Measurements from ENCODE around the gene NAA11.

NAA11 gene

GRCh38 chr4:79295086-79295485 is 30.8 kb downstream of the NAA11 start:
- DNase-seq (ENCODE audit: extremely low spot score), result no peak
- CTCF ChIA-PET, result no interaction called here
- POLR2A ChIA-PET, result no interaction called here
- no peak for TF ChIP-seq CTCF (IDR thresholded peaks at IDR 0.05; ENCODE audit: control extremely low read depth, extremely low read depth, low read depth, missing control alignments)

GRCh38 chr4:79294064-79294463 is 31.8 kb downstream of the NAA11 start:
- no peak for DNase-seq (ENCODE audit: extremely low spot score)
- POLR2A ChIA-PET, result no interaction called here
- no peak for TF ChIP-seq CTCF (IDR thresholded peaks at IDR 0.05; ENCODE audit: control extremely low read depth, extremely low read depth, low read depth, missing control alignments)
- CTCF ChIA-PET, result no interaction called here

- POLR2A ChIA-PET, result no interaction called here
- peak; percentile 23 for DNase-seq (ENCODE audit: extremely low spot score)
Observed at GRCh38 chr4:79292008-79292407, 33.9 kb downstream of the NAA11 start.

GRCh38 chr4:79290376-79290775 is 35.5 kb downstream of the NAA11 start:
- no peak for TF ChIP-seq CTCF (IDR thresholded peaks at IDR 0.05; ENCODE audit: control extremely low read depth, extremely low read depth, low read depth, missing control alignments)
- POLR2A ChIA-PET, result no interaction called here
- DNase-seq (ENCODE audit: extremely low spot score), result no peak
- CTCF ChIA-PET, result no interaction called here

More at GRCh38 chr4:79292008-79292407, 33.9 kb downstream of the NAA11 start:
- TF ChIP-seq CTCF (IDR thresholded peaks at IDR 0.05; ENCODE audit: control extremely low read depth, extremely low read depth, low read depth, missing control alignments), result no peak
- CTCF ChIA-PET, result no interaction called here

GRCh38 chr4:79288185-79288584 is 37.7 kb downstream of the NAA11 start:
- CTCF ChIA-PET, result no interaction called here
- TF ChIP-seq CTCF (IDR thresholded peaks at IDR 0.05; ENCODE audit: control extremely low read depth, extremely low read depth, low read depth, missing control alignments), result no peak
- no peak for DNase-seq (ENCODE audit: extremely low spot score)
- POLR2A ChIA-PET, result no interaction called here

GRCh38 chr4:79287718-79288117 is 38.1 kb downstream of the NAA11 start:
- no peak for TF ChIP-seq CTCF (IDR thresholded peaks at IDR 0.05; ENCODE audit: control extremely low read depth, extremely low read depth, low read depth, missing control alignments)
- ChIA-PET POLR2A (no interaction called here), CTCF (no interaction called here)
- no peak for DNase-seq (ENCODE audit: extremely low spot score)

- CTCF ChIA-PET, result no interaction called here
- POLR2A ChIA-PET, result no interaction called here
- TF ChIP-seq CTCF (IDR thresholded peaks at IDR 0.05; ENCODE audit: control extremely low read depth, extremely low read depth, low read depth, missing control alignments), result no peak
- DNase-seq (ENCODE audit: extremely low spot score), result no peak
Observed at GRCh38 chr4:79287076-79287475, 38.8 kb downstream of the NAA11 start.
